Keratinocyte (primary cell): ENCODE data around the gene KLRK1. TPM values are rescaled to one million over a fixed set of nuclear protein-coding genes. Genes with fewer than 3 reads are reported as not detected.

Experiments used
- DNase-seq: peaks from one replicate; pipeline ENCODE4 v3.0.0-alpha.2; 2011; ENCODE audit warnings: low read depth, missing footprints, low spot score
- FAIRE-seq: peaks from 2 replicates; lab custom pipeline; 2011; peaks lifted over from hg19 to GRCh38; lab: Jason Lieb, UNC
- H2AFZ ChIP-seq: 2 replicates; pipeline ENCODE4 v1.6.0; 2012; ENCODE audit warnings: low read length, control low read depth, inconsistent platforms; ENCODE audit not compliant: control insufficient read depth
- H3K27ac ChIP-seq: 2 replicates; pipeline ENCODE4 v1.5.1; 2011; ENCODE audit warnings: low read length; ENCODE audit not compliant: control insufficient read depth, insufficient read depth
- H3K27me3 ChIP-seq: 3 replicates; pipeline ENCODE4 v1.6.0; 2011; ENCODE audit warnings: low read length; ENCODE audit not compliant: control insufficient read depth, insufficient read depth; ENCODE audit errors: extremely low read depth
- H3K36me3 ChIP-seq, 2 experiments: 2 replicates in 1 of 2; 3 replicates in 1 of 2; pipeline ENCODE4 v1.5.1; 2011; ENCODE audit warnings: low read length in 2 of 2, mild to moderate bottlenecking in 1 of 2; ENCODE audit not compliant: control insufficient read depth in 2 of 2, insufficient read depth in 2 of 2; ENCODE audit errors: extremely low read depth in 1 of 2
- H3K4me1 ChIP-seq: 3 replicates; pipeline ENCODE4 v1.5.1; 2011; ENCODE audit warnings: low read length; ENCODE audit not compliant: control insufficient read depth, insufficient read depth; ENCODE audit errors: extremely low read depth
- H3K4me2 ChIP-seq: 3 replicates; pipeline ENCODE4 v1.6.0; 2011; ENCODE audit warnings: low read depth, low read length; ENCODE audit not compliant: control insufficient read depth, insufficient read depth; ENCODE audit errors: extremely low read depth
- H3K4me3 ChIP-seq, 3 experiments: fragments of 200-600 bp in 1 of 3; sonication (generic) in 1 of 3; 2 replicates in 2 of 3; 3 replicates in 1 of 3; pipeline ENCODE4 v1.5.1; 2011 to 2016; ENCODE audit warnings: low read length in 3 of 3, mild to moderate bottlenecking in 3 of 3, control low read depth in 2 of 3, inconsistent platforms in 1 of 3, low read depth in 1 of 3, mixed read lengths in 1 of 3, mixed run types in 1 of 3, moderate library complexity in 1 of 3; ENCODE audit not compliant: control insufficient read depth in 2 of 3, insufficient read depth in 2 of 3; ENCODE audit errors: extremely low read depth in 1 of 3
- H3K79me2 ChIP-seq: 2 replicates; pipeline ENCODE4 v1.6.0; 2012; ENCODE audit warnings: low read length; ENCODE audit not compliant: control insufficient read depth, insufficient read depth
- H3K9ac ChIP-seq: 3 replicates; pipeline ENCODE4 v1.6.0; 2011; ENCODE audit warnings: low read length; ENCODE audit not compliant: control insufficient read depth, insufficient read depth; ENCODE audit errors: extremely low read depth
- H3K9me1 ChIP-seq: 3 replicates; pipeline ENCODE4 v1.6.0; 2011; ENCODE audit warnings: low read length; ENCODE audit not compliant: control insufficient read depth, insufficient read depth; ENCODE audit errors: extremely low read depth
- H3K9me3 ChIP-seq: 2 replicates; pipeline ENCODE4 v1.5.1; 2012; ENCODE audit warnings: low read depth, low read length; ENCODE audit not compliant: control insufficient read depth
- H4K20me1 ChIP-seq: 3 replicates; pipeline ENCODE4 v1.6.0; 2011; ENCODE audit warnings: low read length; ENCODE audit not compliant: control insufficient read depth, insufficient read depth; ENCODE audit errors: extremely low read depth
- CTCF ChIP-seq, 3 experiments: IDR thresholded peaks in 1 of 3; conservative IDR thresholded peaks in 1 of 3; optimal IDR thresholded peaks in 1 of 3; 2 replicates in 2 of 3; 3 replicates in 1 of 3; pipeline versions ENCODE3 to v1.5.1; 2011; ENCODE audit warnings: low read length in 3 of 3, mild to moderate bottlenecking in 3 of 3, moderate library complexity in 2 of 3, control low read depth in 1 of 3, inconsistent platforms in 1 of 3; ENCODE audit not compliant: insufficient read depth in 2 of 3; ENCODE audit errors: extremely low read depth in 1 of 3
- EZH2 ChIP-seq: IDR thresholded peaks from one replicate; pipeline ENCODE4 v1.6.1; 2012; ENCODE audit warnings: inconsistent platforms, mild to moderate bottlenecking, low read length, moderate library complexity
- dilution Hi-C: fragments of 300-500 bp; cut with MboI; formaldehyde crosslinking; loops from one replicate; pipeline ENCODE4 v1.7.0; 2020; ENCODE audit warnings: low sequenced_read_pairs; ENCODE audit not compliant: extremely low pct_ligation_motif_present
- polyA plus RNA-seq, 5 experiments: library from polyadenylated mRNA; depleted of rRNA in 3 of 5; stranded (reverse) in 3 of 5; stranded (forward) in 1 of 5; unstranded in 1 of 5; fragments of >200 nt; gene quantifications; 1 replicate in 1 of 5; 2 replicates in 3 of 5; 3 replicates in 1 of 5; pipeline versions ENCODE4 v1.2.1 to v1.2.3, GENCODE V29; 2011 to 2012; ENCODE audit warnings: missing spikeins in 2 of 5, low read depth in 1 of 5, low replicate concordance in 1 of 5

KLRK1 gene
- polyA plus RNA-seq, 1 donor (not counting 4 experiments of a cell fraction or from before 2014, with no cell fraction given), result not detected

- no peak for DNase-seq
- H3K79me2 ChIP-seq, result peaks cover 25% of the 10 kb centered on the region
- peak overlapping the region; percentile 67 to 81 (median 80) for H3K4me3 ChIP-seq
- no peak for FAIRE-seq
- peak overlapping the region; percentile 86 for H3K9ac ChIP-seq
- no peaks in the 10 kb centered on the region for H3K9me1 ChIP-seq
- H2AFZ ChIP-seq, result peak overlapping the region; percentile 64
- peak overlapping the region; percentile 90 for H3K4me2 ChIP-seq
- H4K20me1 ChIP-seq, result no peaks in the 10 kb centered on the region
- peaks cover 44% of the 10 kb centered on the region for H3K4me1 ChIP-seq
- dilution Hi-C loops, result no loop called here
- peak overlapping the region; percentile 91 for H3K27ac ChIP-seq
- TF ChIP-seq CTCF (optimal IDR thresholded peaks at IDR 0.05 in 1 of 3, IDR thresholded peaks at IDR 0.05 in 1 of 3, conservative IDR thresholded peaks at IDR 0.05 in 1 of 3; ENCODE audit: extremely low read depth in 1 of 3, insufficient read depth in 2 of 3, low read length in 3 of 3) (no peak), EZH2 (no peak)
- H3K36me3 ChIP-seq, result peaks cover 0 to 1% of the 10 kb centered on the region in 2 experiments
- H3K27me3 ChIP-seq, result no peaks in the 10 kb centered on the region
- H3K9me3 ChIP-seq, result peaks cover 3% of the 10 kb centered on the region
Measured at GRCh38 chr12:10363658-10363913, 26.3 kb downstream of the KLRK1 start.

- no peaks in the 10 kb centered on the region for H4K20me1 ChIP-seq
- H3K36me3 ChIP-seq, result no peaks in the 10 kb centered on the region
- dilution Hi-C loops, result no loop called here
- DNase-seq (no peak), FAIRE-seq (no peak)
- H3K27me3 ChIP-seq, result no peaks in the 10 kb centered on the region
- H3K4me3 ChIP-seq, result peak overlapping the region; percentile 67 to 81 (median 80)
- H2AFZ ChIP-seq, result peak overlapping the region; percentile 64
- peaks cover 44% of the 10 kb centered on the region for H3K4me1 ChIP-seq
- peaks cover 3% of the 10 kb centered on the region for H3K9me3 ChIP-seq
- H3K79me2 ChIP-seq, result peaks cover 22% of the 10 kb centered on the region
- TF ChIP-seq EZH2, result no peak
- TF ChIP-seq CTCF (optimal IDR thresholded peaks at IDR 0.05 in 1 of 3, IDR thresholded peaks at IDR 0.05 in 1 of 3, conservative IDR thresholded peaks at IDR 0.05 in 1 of 3; ENCODE audit: extremely low read depth in 1 of 3, insufficient read depth in 2 of 3, low read length in 3 of 3), result no peak
- peak overlapping the region; percentile 86 for H3K9ac ChIP-seq
- peak overlapping the region; percentile 91 for H3K27ac ChIP-seq
- H3K9me1 ChIP-seq, result no peaks in the 10 kb centered on the region
- H3K4me2 ChIP-seq, result peak overlapping the region; percentile 90
Measured at GRCh38 chr12:10362828-10363657, 26.8 kb downstream of the KLRK1 start.
